Smooth muscle cell of the brain vasculature (primary cell): ENCODE data around the gene NDST1.
A peak's percentile ranks its signal among the peaks of the same experiment; 100 is the strongest.

ENCODE experiments used
- DNase-seq: peaks from one replicate; pipeline ENCODE4 v3.0.0-alpha.2; 2012; ENCODE audit warnings: low read depth, low spot score

Gene NDST1

GRCh38 chr5:150523472-150524350 is 15.8 kb downstream of the NDST1 start:
- peak; percentile 53 for DNase-seq

GRCh38 chr5:150525163-150525562 is 17.2 kb downstream of the NDST1 start:
- no peak for DNase-seq

GRCh38 chr5:150525781-150526180 is 17.9 kb downstream of the NDST1 start:
- DNase-seq, result no peak

GRCh38 chr5:150527038-150527437 is 19.1 kb downstream of the NDST1 start:
- no peak for DNase-seq

- DNase-seq, result no peak
These were observed 19.9 kb downstream of the NDST1 start for GRCh38 chr5:150527808-150528207.

- DNase-seq, result no peak
These were observed 21.1 kb downstream of the NDST1 start for GRCh38 chr5:150528924-150529546.

GRCh38 chr5:150529555-150529954 is 21.6 kb downstream of the NDST1 start:
- no peak for DNase-seq

GRCh38 chr5:150530423-150530822 is 22.5 kb downstream of the NDST1 start:
- no peak for DNase-seq

- DNase-seq, result no peak
These were observed 23.1 kb downstream of the NDST1 start for GRCh38 chr5:150530951-150531588.

- no peak for DNase-seq
These were observed 23.8 kb downstream of the NDST1 start for GRCh38 chr5:150531686-150532085.

GRCh38 chr5:150532151-150532550 is 24.2 kb downstream of the NDST1 start:
- DNase-seq, result no peak

GRCh38 chr5:150532996-150533395 is 25.1 kb downstream of the NDST1 start:
- no peak for DNase-seq

- DNase-seq, result no peak
These were observed 26.9 kb downstream of the NDST1 start for GRCh38 chr5:150534811-150535210.

- no peak for DNase-seq
These were observed 27.7 kb downstream of the NDST1 start for GRCh38 chr5:150535611-150536010.

GRCh38 chr5:150538007-150538917 is 30.3 kb downstream of the NDST1 start:
- no peak for DNase-seq

- no peak for DNase-seq
These were observed 31.3 kb downstream of the NDST1 start for GRCh38 chr5:150539206-150539605.

GRCh38 chr5:150540042-150540441 is 32.1 kb downstream of the NDST1 start:
- DNase-seq, result no peak

- DNase-seq, result peak; percentile 84
These were observed 32.9 kb downstream of the NDST1 start for GRCh38 chr5:150540615-150541396.

- no peak for DNase-seq
These were observed 33.4 kb downstream of the NDST1 start for GRCh38 chr5:150541397-150541675.

- DNase-seq, result no peak
These were observed 34.0 kb downstream of the NDST1 start for GRCh38 chr5:150541895-150542294.

GRCh38 chr5:150542933-150543445 is 35.1 kb downstream of the NDST1 start:
- no peak for DNase-seq
